ENCODE measurements around the gene TCEAL3. TPM values are rescaled to one million over a fixed set of nuclear protein-coding genes. Genes with fewer than 3 reads are reported as not detected.

The TCEAL3 gene
- total RNA-seq (11.8 and 23.0 TPM in 2 replicates), polyA plus RNA-seq (16.5 and 20.0 TPM in 2 replicates)

GRCh38 chrX:103607364-103608305, at the start of gene TCEAL3:
TSS of gene TCEAL3 (plus strand) at chrX:103607963. CDS start at chrX:103609065, 1,102 bp downstream.
- Histone ChIP-seq H3K4me1 (ENCODE audit: low read depth) (no peaks in the 10 kb centered on the region), H3K27ac (no peak within 1 kb of the TSS), H3K9me3 (ENCODE audit: low read depth) (no peaks in the 10 kb centered on the region), H3K4me3 (peak within 1 kb of the TSS; percentile 72), H3K27me3 (no peaks in the 10 kb centered on the region), H3K36me3 (no peaks in the 10 kb centered on the region)
- peak; percentile 63 to 73 for DNase-seq (ENCODE audit: low read depth in 1 of 2, low spot score in 1 of 2)
- no peak for TF ChIP-seq CTCF (IDR thresholded peaks at IDR 0.05; ENCODE audit: low read depth, low read length)

- H3K9me3 ChIP-seq (ENCODE audit: low read depth) = no peaks in the 10 kb centered on the region
- no peaks in the 10 kb centered on the region for H3K4me1 ChIP-seq (ENCODE audit: low read depth)
- no peak overlapping the region for H3K4me3 ChIP-seq
- no peak overlapping the region for H3K27ac ChIP-seq
- H3K36me3 ChIP-seq = no peaks in the 10 kb centered on the region
- TF ChIP-seq CTCF (IDR thresholded peaks at IDR 0.05; ENCODE audit: low read depth, low read length) = no peak
- no peak for DNase-seq (ENCODE audit: low read depth in 1 of 2, low spot score in 1 of 2)
- H3K27me3 ChIP-seq = peaks cover 10% of the 10 kb centered on the region
Observed at GRCh38 chrX:103560256-103560655, 47.5 kb upstream of the TCEAL3 start.

- DNase-seq (ENCODE audit: low read depth in 1 of 2, low spot score in 1 of 2) = no peak
- no peaks in the 10 kb centered on the region for H3K9me3 ChIP-seq (ENCODE audit: low read depth)
- no peak overlapping the region for H3K27ac ChIP-seq
- no peaks in the 10 kb centered on the region for H3K4me1 ChIP-seq (ENCODE audit: low read depth)
- H3K36me3 ChIP-seq = no peaks in the 10 kb centered on the region
- H3K27me3 ChIP-seq = peaks cover 7% of the 10 kb centered on the region
- H3K4me3 ChIP-seq = no peak overlapping the region
- no peak for TF ChIP-seq CTCF (IDR thresholded peaks at IDR 0.05; ENCODE audit: low read depth, low read length)
Observed at GRCh38 chrX:103562801-103563200, 45.0 kb upstream of the TCEAL3 start.

- H3K4me1 ChIP-seq (ENCODE audit: low read depth) = no peaks in the 10 kb centered on the region
- DNase-seq (ENCODE audit: low read depth in 1 of 2, low spot score in 1 of 2) = peak in 1 of 2 donors; percentile 57
Observed at GRCh38 chrX:103565197-103565596, 42.6 kb upstream of the TCEAL3 start.

GRCh38 chrX:103565752-103566151, 42.0 kb upstream of the TCEAL3 start:
- TF ChIP-seq CTCF (IDR thresholded peaks at IDR 0.05; ENCODE audit: low read depth, low read length) = no peak
- H3K9me3 ChIP-seq (ENCODE audit: low read depth) = no peaks in the 10 kb centered on the region
- H3K4me1 ChIP-seq (ENCODE audit: low read depth) = no peaks in the 10 kb centered on the region
- peak in 1 of 2 donors; percentile 80 for DNase-seq (ENCODE audit: low read depth in 1 of 2, low spot score in 1 of 2)
- H3K36me3 ChIP-seq = no peaks in the 10 kb centered on the region
- H3K27ac ChIP-seq = no peak overlapping the region
- no peak overlapping the region for H3K4me3 ChIP-seq
- no peaks in the 10 kb centered on the region for H3K27me3 ChIP-seq

More at GRCh38 chrX:103565197-103565596, 42.6 kb upstream of the TCEAL3 start:
- Histone ChIP-seq H3K9me3 (ENCODE audit: low read depth) (no peaks in the 10 kb centered on the region), H3K27ac (no peak overlapping the region), H3K36me3 (no peaks in the 10 kb centered on the region), H3K4me3 (no peak overlapping the region), H3K27me3 (peaks cover 5% of the 10 kb centered on the region)
- TF ChIP-seq CTCF (IDR thresholded peaks at IDR 0.05; ENCODE audit: low read depth, low read length) = no peak
